KMS-11 (cell line): ENCODE results near the gene SHROOM3.

ENCODE experiments used
- H2AFZ ChIP-seq: fragments of 200-600 bp; sonication (generic); 2 replicates; pipeline ENCODE4 v1.6.1; 2016; ENCODE audit warnings: antibody characterized with exemption, mixed run types, low read depth
- H3K27ac ChIP-seq: fragments of 200-600 bp; sonication (generic); 2 replicates; pipeline ENCODE4 v1.6.1; 2016; ENCODE audit warnings: mild to moderate bottlenecking, mixed run types
- H3K27me3 ChIP-seq: fragments of 200-600 bp; sonication (generic); 2 replicates; pipeline ENCODE4 v1.6.1; 2017; ENCODE audit warnings: mild to moderate bottlenecking, low read depth, mixed run types, moderate library complexity; ENCODE audit not compliant: insufficient read depth
- H3K36me3 ChIP-seq: fragments of 200-600 bp; sonication (generic); 2 replicates; pipeline ENCODE4 v1.6.1; 2017; ENCODE audit warnings: mild to moderate bottlenecking, mixed run types; ENCODE audit not compliant: insufficient read depth
- H3K4me1 ChIP-seq: fragments of 200-600 bp; sonication (generic); 2 replicates; pipeline ENCODE4 v1.6.1; 2016; ENCODE audit warnings: mild to moderate bottlenecking, low read depth, mixed run types; ENCODE audit not compliant: poor library complexity, severe bottlenecking
- H3K4me2 ChIP-seq: fragments of 200-600 bp; sonication (generic); 2 replicates; pipeline ENCODE4 v1.7.0; 2016; ENCODE audit warnings: mild to moderate bottlenecking, mixed run types
- H3K4me3 ChIP-seq: fragments of 200-600 bp; sonication (generic); IDR thresholded peaks from 2 replicates; pipeline ENCODE4 v1.6.1; 2017; ENCODE audit warnings: low read depth, low read length, mixed read lengths; ENCODE audit not compliant: insufficient read depth
- H3K79me2 ChIP-seq: fragments of 200-600 bp; sonication (generic); 2 replicates; pipeline ENCODE4 v1.6.1; 2016; ENCODE audit warnings: low read depth, mixed run types; ENCODE audit not compliant: insufficient read depth
- H3K9ac ChIP-seq: fragments of 200-600 bp; sonication (generic); 2 replicates; pipeline ENCODE4 v1.6.1; 2016; ENCODE audit warnings: mild to moderate bottlenecking, mixed run types
- H4K20me1 ChIP-seq: fragments of 200-600 bp; sonication (generic); 2 replicates; pipeline ENCODE4 v1.6.1; 2016; ENCODE audit warnings: mild to moderate bottlenecking, mixed run types; ENCODE audit not compliant: insufficient read depth
- TF ChIP-seq, protein P1 (sequence below): fragments of 200-600 bp; sonication (generic); conservative IDR thresholded peaks from 2 replicates; pipeline ENCODE4 v1.6.1; 2017; ENCODE audit warnings: low read depth, mild to moderate bottlenecking, antibody characterized with exemption, low read length, moderate library complexity, mixed read lengths

The SHROOM3 gene

GRCh38 chr4:76639288-76639687 lies 204.3 kb downstream of the SHROOM3 start:
- no peak overlapping the region for H3K4me2 ChIP-seq

GRCh38 chr4:76640353-76640910 lies 205.4 kb downstream of the SHROOM3 start:
- Histone ChIP-seq H3K4me2 (peak overlapping the region; percentile 36; the same call in 1 of the 2 replicates), H3K4me3 (no peak overlapping the region), H3K27me3 (no peaks in the 10 kb centered on the region), H4K20me1 (no peaks in the 10 kb centered on the region), H3K36me3 (no peaks in the 10 kb centered on the region), H3K27ac (peak overlapping the region; percentile 2; the same call in 1 of the 2 replicates), H2AFZ (no peak overlapping the region), H3K9ac (no peak overlapping the region), H3K4me1 (peaks cover 37% of the 10 kb centered on the region), H3K79me2 (no peaks in the 10 kb centered on the region)
- TF ChIP-seq, protein P1, sequence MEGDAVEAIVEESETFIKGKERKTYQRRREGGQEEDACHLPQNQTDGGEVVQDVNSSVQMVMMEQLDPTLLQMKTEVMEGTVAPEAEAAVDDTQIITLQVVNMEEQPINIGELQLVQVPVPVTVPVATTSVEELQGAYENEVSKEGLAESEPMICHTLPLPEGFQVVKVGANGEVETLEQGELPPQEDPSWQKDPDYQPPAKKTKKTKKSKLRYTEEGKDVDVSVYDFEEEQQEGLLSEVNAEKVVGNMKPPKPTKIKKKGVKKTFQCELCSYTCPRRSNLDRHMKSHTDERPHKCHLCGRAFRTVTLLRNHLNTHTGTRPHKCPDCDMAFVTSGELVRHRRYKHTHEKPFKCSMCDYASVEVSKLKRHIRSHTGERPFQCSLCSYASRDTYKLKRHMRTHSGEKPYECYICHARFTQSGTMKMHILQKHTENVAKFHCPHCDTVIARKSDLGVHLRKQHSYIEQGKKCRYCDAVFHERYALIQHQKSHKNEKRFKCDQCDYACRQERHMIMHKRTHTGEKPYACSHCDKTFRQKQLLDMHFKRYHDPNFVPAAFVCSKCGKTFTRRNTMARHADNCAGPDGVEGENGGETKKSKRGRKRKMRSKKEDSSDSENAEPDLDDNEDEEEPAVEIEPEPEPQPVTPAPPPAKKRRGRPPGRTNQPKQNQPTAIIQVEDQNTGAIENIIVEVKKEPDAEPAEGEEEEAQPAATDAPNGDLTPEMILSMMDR: no peak

More at GRCh38 chr4:76639288-76639687, 204.3 kb downstream of the SHROOM3 start:
- Histone ChIP-seq H3K4me3 (no peak overlapping the region), H3K79me2 (no peaks in the 10 kb centered on the region), H3K36me3 (no peaks in the 10 kb centered on the region), H3K4me1 (peaks cover 33% of the 10 kb centered on the region), H3K9ac (no peak overlapping the region), H3K27ac (no peak overlapping the region), H3K27me3 (no peaks in the 10 kb centered on the region), H4K20me1 (no peaks in the 10 kb centered on the region), H2AFZ (no peak overlapping the region)
- TF ChIP-seq, protein P1: no peak

DNA sequence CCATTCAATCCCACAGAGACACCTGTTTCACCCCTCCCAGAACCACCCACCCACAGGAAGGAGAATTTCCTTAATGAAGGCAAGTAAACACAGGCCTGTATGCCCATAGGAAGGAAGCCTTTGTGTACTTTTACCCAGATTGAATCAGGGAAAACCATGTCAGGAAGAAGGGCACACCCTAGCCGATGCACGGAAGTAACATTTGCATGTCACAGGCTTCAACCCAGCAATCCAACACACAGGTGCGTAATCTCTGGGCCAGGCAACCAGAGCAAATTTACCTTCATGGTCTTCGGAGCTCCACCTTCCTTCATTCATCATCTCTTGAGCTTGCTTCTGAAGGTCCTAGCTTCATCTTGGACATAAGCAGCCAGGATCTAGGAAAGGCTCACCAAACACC lies 206.3 kb downstream of the SHROOM3 start:
- no peak overlapping the region; the same call in 1 of the 2 replicates for H3K27ac ChIP-seq
- no peaks in the 10 kb centered on the region for H3K27me3 ChIP-seq
- TF ChIP-seq, protein P1: no peak
- peaks cover 37% of the 10 kb centered on the region for H3K4me1 ChIP-seq
- peak overlapping the region; percentile 36; the same call in 1 of the 2 replicates for H3K4me2 ChIP-seq
- H3K4me3 ChIP-seq: no peak overlapping the region
- H3K36me3 ChIP-seq: no peaks in the 10 kb centered on the region
- no peak overlapping the region for H3K9ac ChIP-seq
- no peaks in the 10 kb centered on the region for H4K20me1 ChIP-seq
- no peaks in the 10 kb centered on the region for H3K79me2 ChIP-seq
- no peak overlapping the region for H2AFZ ChIP-seq

DNA sequence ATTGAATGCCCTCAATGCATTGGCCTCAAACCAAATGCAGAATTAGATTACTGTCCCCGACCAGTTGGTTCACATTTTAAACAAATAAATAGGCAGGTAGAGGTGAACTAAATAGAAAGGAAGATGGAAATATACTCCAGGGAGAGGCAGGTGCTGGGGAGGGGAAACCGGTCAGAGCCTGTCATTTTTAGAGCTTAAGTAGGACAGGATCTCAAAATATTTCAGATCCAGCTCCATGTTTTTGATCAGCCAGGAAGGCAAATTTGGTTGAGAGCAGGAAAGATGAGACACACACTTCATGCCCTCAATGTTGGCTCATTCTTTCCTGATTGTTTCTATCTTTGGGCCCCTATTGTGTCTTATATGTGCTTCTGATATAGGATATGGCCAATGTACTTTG lies 206.7 kb downstream of the SHROOM3 start:
- Histone ChIP-seq H3K27ac (no peak overlapping the region), H3K4me1 (peaks cover 37% of the 10 kb centered on the region), H3K27me3 (no peaks in the 10 kb centered on the region), H4K20me1 (no peaks in the 10 kb centered on the region), H3K36me3 (no peaks in the 10 kb centered on the region), H3K79me2 (no peaks in the 10 kb centered on the region), H3K4me2 (peak overlapping the region; percentile 36; the same call in 1 of the 2 replicates), H3K9ac (no peak overlapping the region), H3K4me3 (no peak overlapping the region), H2AFZ (no peak overlapping the region)
- TF ChIP-seq, protein P1: no peak
